NT2/D1 (cell line): Measurements from ENCODE around the gene PLXDC2.

Experiments
- YY1 ChIP-seq: IDR thresholded peaks from 2 replicates; pipeline ENCODE4 v1.6.1; 2011; ENCODE audit not compliant: insufficient read length, insufficient read depth
- ZNF274 ChIP-seq: IDR thresholded peaks from 2 replicates; pipeline ENCODE4 v1.6.1; 2011; ENCODE audit warnings: mild to moderate bottlenecking, low read depth, low read length

DNA sequence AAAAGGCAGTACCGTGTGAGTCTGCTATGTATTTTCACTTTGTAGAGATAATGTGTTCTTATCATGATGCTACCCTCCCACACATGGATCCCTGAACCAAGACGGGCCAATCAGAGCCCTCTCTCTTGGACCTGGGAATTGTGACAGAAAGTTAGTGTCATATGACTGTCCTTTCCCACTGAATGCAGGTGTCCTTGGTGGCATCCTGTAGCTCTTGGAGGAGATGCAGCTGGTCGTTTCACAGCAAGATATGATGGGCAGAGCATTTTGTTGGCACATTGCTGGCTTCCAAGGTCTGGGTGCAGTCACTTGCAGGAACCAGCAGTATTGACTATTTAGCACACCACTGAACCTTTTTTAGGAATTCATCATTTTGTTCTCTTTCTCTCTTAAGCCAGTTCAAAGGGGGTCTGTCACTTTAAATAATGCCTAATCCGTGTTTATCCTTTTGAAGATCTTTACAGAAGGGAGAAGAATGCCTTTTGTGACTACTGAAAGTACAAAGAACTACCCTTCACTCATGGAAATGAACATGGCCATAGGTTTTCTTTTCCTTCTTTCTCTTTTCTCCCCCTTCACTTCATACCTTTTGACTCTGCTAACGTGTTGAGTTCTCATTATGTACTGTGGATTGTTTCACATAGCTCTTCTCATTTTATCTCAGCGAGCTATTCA lies 125.1 kb downstream of the PLXDC2 start:
- TF ChIP-seq YY1 (no peak), ZNF274 (no peak)
